Measurements from ENCODE around the gene GSX1.

DNA sequence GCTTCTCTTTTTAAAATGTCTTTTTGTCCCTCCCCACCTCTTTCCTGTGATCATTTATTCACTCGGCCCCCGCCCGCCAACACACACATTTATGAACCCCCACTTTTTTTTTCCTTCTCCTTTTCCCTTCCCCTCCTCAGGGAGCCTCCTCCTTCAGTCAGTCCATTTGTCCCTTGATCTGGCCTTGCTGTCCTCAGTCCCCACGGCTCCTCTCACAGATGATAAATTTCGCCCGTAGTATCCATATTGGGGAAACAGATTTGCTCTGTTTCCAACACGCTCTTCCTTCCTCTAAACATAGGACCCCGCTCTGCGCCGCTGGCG is 2.0 kb downstream of the GSX1 start:
- TF ChIP-seq POLR2A (IDR thresholded peaks at IDR 0.05; ENCODE audit: low read length) (no peak), GATA1 (IDR thresholded peaks at IDR 0.05; ENCODE audit: low read depth, low read length) (no peak)

All from erythroblast (primary cell).